Activated T-cell treated with anti-CD3 and anti-CD28 coated beads, Interleukin-2, amount 50 U/mL, for 48 hours (primary cell): ENCODE data around the gene PHAF1.

Experiments used
- DNase-seq, 2 experiments: peaks; one replicate each; pipeline ENCODE4 v3.0.0-alpha.2; 2020

PHAF1 gene

DNA sequence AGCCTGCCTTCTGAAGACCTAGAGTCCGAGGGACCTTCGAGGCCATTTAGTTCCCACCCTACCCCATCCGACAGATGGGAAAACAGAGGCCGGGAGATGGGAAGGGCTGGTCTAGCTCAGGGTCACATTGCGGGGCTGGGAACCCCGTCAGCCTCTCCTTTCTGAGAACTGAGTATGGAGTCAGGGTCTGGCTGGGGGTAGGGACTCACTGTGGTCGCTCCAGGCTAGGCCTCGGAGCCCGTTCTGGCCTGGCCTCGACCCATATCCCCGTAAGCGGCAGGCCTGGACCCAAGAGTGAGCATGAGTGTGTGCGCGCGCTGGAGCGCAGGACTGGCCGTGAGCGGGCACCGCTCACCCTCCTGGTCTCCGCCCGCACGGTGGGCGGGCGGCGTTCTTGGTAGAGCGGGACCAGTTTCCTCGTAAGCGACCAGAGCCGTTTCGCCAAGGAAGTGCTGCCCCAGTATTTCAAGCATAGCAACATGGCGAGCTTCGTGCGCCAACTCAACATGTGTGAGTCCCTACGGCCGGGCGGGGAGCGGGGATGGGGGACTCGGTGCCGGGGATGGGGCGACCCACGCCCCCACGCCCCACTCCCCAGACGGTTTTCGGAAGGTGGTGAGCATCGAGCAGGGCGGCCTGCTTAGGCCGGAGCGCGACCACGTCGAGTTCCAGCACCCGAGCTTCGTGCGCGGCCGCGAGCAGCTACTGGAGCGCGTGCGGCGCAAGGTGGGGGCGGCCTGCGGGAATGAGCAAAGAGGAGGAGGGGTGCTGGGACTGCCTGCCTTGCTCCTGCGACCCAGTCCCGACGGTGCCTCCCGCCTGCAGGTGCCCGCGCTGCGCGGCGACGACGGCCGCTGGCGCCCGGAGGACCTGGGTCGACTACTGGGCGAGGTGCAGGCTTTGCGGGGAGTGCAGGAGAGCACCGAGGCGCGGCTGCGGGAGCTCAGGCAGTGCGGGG lies 55.7 kb downstream of the PHAF1 start:
- DNase-seq: no peak

DNA sequence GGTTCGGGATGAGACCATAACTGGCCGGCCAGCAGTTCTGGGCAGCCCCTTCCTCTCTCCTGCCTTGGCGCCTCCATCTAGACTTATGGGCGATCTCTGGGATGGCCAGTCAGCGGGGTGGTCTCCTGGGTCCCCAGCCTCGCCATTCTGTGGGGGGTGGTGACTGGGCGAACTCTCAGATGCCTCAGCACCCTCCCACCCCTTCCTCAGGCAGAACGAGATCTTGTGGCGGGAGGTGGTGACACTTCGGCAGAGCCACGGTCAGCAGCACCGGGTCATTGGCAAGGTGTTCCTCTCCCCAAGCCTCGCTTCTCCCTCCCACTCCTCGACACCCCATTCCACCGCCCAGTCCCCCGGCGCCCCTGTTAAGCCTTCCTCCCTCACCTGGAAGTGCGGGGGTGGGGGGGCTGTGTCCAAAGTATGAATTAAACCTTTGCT lies 56.4 kb downstream of the PHAF1 start:
- no peak for DNase-seq

DNA sequence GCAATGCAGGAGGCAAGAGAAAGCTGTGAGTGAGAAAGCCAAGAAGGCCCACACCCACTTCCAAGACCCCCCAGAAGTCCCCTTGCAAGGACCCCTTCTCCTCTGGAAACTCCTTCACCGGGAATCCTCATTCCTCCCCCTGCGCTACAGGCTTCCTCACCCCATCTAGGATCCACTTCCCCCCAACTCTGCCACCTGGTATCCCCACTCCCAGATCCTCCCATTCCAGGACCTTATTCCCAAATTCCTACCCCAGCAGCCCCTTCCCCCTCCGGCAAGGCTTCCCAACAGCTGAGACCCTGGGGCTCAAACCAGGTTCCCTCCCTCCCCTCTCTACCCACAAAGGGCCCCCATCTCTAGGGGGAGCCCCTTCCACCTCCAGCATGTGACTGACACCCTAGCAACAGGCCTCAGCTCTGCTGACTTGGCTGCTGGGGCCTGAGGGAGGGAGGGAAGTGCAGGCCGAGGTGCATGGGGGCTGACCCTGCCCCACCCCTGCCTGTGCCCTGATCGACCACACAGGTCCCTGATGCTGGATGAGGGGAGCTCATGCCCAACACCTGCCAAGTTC lies 56.9 kb downstream of the PHAF1 start:
- DNase-seq: no peak

DNA sequence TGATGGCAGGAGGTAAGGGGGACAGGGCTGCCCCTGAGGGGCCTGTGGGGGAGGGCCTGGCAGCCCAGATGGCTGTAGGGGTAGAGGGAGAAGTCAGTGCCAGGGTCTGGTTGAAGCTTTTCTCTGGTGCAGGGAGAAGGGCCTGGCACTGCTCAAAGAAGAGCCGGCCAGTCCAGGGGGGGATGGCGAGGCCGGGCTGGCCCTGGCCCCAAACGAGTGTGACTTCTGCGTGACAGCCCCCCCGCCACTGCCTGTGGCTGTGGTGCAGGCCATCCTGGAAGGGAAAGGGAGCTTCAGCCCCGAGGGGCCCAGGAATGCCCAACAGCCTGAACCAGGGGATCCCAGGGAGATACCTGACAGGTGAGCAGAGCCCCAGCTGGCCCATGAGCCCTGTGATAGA lies 57.8 kb downstream of the PHAF1 start:
- DNase-seq: no peak

DNA sequence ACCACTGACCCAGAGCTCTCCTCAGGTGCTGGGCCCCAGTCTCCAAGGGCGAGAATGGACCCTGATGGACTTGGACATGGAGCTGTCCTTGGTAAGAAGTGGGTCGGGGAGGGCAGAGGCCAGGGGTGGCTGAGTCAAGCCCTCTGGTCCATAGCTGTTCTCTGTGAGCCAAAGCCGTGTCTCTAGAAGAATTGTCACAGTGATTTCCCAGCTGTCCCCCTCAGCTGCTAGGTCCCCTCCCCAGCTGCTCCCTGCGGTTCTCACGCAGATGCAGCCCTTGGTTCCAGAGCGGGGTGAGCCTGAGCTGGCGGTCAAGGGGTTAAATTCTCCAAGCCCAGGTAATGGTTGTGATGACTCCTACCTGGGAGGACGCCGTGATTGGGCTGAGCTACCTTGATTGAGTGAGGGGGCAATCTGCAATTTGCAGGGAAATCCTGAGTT lies 59.3 kb downstream of the PHAF1 start:
- DNase-seq: no peak

DNA sequence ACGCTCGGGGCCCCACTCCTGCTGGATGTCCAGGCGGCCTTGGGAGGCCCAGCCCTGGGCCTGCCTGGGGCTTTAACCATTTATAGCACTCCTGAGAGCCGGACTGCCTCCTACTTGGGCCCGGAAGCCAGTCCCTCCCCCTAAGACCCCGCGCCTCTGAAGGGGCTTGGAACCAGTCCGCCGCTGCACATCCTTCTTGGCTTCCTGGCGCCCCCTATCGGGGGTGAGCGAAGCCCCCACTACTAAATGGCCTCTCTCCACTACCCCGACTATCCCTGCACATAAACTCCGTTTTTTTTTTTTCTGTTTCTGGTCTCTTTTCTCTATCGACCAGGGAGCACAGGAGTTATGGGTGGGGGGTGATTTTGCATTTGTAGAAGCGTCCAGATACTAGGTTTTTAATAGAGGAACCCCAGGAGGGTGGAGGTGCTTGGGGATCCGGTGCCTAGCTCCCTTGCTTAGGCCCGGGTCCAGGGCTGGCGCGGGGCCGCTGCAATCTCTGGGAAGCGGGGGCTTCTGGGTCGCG lies 60.0 kb downstream of the PHAF1 start:
- DNase-seq: peak; percentile 64 to 66

DNA sequence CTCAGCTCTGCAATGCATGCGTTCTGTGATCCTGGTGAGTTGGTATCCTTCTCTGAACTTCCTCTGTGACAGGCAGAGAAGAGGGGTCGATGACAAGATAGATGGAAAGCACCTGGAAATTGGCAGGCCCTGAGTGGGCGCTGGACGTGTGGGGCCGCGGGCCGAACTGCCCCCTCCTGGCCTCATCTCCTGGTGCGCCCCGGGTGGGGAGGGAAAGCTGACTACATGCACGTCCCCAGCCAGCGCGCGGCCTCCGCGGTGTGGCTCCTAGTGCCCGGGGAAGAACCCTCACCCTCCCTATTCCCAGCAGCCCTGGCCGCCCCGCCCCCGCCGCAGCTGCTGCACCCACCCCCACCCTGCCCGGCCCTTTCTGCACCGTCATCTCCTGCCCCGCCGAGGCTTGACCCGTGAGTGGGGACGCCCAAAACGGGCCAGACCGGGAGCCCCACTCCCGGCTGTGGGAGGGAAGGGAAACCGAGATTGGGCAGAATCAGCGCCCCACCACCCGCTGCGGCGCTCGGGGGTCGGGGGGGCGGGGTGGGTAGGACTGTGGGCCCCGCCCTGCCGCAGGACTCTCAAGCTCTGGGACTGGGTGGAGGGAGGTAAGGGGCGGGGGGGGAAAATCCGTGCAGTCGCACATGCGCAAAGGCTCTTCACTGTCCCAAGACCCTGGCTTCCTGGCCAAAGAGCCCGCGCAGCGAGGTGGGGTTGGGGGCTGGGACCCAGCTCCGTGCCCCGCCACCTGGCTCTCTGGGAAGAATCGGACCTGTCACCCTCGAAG lies 60.6 kb downstream of the PHAF1 start, which contains the start of gene NOL3:
Gene NOL3 (plus strand): TSS at position 371 of the 781 bp plus-strand sequence.
- peak; percentile 71 to 80 for DNase-seq

DNA sequence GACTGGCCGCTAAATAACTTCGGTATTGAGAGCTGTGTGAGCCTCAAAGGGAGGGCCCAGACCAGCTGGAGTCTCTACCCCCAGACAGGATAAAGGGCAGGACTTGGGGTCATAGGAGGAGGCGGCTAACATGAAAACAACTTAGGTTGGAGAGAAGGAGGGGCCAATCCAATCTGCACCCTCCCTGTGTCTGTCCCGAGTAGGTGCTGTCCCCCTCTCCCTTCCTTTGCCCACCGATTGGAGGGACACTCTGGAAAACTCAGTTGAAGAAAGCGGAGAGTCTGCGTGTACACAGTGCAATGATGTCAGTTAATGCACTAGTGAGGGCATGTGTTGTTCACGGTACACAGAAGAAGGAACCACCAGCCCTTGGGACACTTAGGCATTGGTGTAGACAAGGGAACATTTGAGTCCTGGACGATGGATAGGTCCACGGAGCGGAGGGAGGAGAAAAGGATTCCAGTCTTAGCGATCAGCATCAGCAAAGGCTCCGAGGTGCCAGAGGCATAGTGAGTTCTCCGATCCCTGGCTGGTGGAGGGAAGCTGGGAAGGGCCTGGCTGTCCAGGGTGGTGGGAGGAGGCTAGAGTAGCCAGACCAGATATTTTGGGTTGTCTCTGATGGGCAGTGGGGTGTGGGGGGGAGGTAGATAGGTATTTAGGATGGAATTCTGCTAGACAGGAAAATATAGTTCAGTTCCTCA lies 61.4 kb downstream of the PHAF1 start:
- no peak for DNase-seq

DNA sequence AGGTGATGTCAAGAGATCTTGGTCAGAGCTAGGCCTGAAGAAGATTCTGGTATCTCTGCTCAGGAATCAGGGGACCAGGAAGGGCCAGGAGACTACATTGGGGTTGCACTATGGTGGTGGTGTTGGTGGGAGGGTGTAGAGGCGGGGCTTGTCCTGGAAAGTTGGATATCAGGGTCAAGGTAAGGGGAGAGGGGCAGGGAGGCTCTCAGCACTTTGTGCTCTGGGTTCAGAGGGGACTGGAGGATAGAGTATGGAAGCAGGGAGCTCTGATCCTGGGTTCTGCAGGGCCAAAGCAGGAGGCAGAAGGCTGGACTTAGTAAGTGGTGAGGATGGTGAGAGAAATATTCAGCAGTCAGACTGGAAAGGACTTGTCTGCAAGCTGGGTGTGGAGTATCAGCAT lies 63.6 kb downstream of the PHAF1 start:
- no peak for DNase-seq

DNA sequence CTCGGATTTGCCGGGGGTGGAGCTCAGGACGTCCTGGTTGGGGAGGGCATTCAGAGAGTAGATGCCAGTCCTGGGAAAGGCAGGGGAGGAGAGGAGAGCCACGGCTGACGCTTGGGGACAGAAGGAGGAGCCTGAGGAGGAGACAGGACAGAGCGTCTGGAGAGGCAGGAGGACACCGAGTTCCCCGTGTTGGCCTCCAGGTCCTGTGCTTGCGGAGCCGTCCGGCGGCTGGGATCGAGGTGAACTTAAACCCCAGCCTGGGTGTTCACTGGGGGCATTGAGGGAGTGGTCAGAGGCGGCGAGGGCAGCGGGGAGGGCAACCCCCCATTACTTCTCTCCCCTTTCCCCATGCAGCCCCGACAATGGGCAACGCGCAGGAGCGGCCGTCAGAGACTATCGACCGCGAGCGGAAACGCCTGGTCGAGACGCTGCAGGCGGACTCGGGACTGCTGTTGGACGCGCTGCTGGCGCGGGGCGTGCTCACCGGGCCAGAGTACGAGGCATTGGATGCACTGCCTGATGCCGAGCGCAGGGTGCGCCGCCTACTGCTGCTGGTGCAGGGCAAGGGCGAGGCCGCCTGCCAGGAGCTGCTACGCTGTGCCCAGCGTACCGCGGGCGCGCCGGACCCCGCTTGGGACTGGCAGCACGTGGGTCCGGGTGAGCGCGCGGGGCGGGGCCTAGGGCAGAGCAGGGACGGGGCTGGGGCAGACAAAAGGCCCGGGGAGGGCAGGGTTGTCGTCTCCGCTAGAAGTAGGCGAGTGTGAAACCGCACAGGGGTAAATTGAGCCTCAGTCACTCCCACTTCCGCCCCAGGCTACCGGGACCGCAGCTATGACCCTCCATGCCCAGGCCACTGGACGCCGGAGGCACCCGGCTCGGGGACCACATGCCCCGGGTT lies 64.3 kb downstream of the PHAF1 start:
- peak; percentile 74 to 78 for DNase-seq

DNA sequence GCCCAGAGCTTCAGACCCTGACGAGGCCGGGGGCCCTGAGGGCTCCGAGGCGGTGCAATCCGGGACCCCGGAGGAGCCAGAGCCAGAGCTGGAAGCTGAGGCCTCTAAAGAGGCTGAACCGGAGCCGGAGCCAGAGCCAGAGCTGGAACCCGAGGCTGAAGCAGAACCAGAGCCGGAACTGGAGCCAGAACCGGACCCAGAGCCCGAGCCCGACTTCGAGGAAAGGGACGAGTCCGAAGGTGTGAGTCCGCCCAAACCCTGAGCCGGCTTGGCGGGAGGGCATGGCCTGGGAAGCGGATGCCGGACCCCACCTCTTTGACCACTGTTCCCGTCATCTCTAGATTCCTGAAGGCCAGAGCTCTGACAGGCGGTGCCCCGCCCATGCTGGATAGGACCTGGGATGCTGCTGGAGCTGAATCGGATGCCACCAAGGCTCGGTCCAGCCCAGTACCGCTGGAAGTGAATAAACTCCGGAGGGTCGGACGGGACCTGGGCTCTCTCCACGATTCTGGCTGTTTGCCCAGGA lies 65.0 kb downstream of the PHAF1 start:
- no peak for DNase-seq

DNA sequence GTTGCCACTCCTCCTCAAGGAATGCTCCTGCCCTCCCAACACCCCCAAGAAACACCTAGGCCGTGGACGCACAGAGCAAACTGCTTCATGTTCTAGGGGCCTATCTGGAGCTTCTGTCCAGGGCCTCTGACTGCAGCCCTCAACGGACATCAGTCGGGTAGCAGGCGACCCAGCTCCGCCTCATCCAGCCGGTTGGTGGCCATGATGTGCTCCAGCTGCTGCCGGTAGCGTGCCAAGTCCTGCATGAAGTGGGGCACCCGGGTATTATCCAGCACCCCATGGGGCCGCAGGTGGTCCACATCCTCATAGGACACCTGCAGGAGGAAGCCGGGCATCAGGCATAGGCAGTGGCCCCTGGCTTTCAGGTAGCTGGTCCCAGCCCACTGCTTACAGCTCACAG lies 66.9 kb downstream of the PHAF1 start:
- DNase-seq: no peak

DNA sequence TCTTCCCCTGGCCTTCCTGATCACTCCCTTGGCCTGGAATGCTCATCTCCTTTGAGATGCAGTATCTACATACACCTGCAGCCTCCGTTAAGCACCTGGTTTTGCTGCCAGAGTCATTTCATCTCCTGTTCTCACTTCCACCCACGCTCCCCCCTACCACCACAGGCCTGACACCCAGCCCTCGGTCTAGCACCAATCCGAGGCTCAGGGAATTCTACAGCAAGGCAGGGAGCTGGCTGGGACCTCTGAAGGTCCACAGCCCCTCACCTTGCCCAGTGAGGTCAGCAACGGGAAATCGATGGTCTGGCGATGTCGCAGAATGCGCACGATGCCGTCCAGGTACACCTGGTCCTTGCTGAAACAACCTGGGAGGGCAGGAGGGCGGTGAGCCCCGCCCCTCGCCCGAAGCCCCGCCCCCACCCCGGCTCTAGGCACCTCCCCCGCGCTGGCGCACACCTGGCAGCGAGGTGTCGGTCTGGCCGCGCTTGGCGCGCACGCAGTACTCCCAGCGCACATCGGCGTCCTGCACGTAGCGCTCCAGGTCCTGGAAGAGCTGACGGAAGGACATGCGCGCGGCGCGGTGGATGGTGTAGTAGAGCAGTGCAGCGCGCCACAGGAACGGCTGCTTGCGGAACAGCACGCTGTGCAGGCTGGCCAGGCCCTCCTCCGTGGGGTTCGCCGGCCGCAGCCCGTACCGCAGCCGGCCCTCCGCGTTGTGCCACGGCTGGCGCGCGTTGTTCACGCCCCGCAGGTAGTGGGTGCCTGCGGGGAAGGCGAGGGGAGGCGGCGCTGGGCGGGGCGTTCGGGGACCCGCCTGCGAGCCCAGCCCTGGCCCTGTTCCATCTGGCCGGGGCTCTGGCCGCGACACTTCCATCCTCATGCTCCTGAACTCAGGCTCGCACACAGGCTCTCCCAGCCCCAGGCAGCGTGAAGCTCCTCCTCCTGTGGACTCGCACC lies 68.3 kb downstream of the PHAF1 start:
- DNase-seq: peak; percentile 53 to 69

DNA sequence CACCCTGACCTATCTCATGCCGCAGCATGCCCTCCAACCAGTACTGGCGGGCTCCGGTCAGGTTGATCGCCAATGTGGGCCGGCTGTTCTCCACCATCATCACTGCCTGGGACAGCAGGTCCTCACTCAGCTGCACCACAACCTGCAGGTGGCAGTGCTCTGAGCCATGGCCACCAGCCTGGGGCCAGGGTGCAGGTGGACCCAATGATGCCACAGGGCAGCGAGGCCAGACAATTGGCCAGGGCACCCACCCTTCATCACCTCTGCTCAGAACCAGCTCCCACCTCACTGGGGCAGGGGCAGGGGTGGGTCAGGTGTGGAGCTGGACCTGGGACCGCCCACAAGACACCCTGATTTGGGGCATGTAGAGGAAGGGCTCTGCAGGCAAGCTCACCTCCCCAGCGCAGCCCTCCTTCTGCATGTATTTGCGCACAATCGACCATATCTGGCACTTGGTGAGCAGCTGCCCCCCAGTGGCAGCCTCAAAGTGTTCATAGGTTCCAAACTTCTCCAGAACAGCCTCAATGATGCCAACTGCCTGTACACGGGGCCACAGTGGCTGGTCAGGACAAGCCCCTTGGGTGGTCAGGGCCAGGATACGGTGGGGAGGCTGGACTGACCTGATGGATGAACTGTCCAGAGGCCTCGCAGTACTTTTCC lies 69.8 kb downstream of the PHAF1 start:
- DNase-seq: no peak

DNA sequence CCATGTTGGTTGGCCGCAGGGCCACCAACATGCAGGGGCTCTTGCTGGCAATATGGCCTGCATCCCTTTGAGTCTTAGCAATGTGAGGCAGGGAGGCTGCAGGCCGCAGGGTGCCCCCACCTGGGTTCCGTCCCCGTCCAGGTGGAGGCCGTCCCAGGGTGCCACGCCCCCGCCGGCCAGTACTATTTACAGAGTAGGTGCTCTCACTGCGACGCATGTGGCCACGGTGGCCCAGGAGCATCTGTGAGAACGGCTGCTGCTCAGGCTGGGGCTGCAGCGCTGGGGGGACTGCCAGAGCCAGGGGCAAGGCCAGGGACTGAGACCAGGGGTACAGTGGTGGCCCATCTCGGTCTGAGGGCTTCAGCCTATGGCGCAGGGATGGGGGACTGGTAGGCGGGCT lies 70.4 kb downstream of the PHAF1 start:
- no peak for DNase-seq

DNA sequence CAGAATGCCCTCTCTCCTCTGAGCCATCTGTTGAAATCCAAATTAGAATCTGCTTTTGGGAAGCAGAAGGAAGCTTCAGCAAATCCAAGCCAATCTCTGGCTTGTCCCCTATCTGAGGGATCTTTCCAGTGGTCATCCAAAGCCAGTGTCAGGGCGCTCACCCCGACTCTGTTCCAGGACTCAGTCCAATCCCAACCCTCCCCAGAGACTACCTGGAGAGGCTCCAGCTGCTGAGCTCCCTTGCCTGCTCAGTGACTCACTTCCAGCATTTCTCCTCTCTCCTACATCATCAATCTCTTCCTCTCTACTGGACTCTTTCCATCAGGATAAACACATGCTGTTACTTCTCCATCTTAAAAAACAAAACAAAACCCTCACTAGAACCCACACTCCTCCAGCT lies 71.6 kb downstream of the PHAF1 start:
- no peak for DNase-seq

DNA sequence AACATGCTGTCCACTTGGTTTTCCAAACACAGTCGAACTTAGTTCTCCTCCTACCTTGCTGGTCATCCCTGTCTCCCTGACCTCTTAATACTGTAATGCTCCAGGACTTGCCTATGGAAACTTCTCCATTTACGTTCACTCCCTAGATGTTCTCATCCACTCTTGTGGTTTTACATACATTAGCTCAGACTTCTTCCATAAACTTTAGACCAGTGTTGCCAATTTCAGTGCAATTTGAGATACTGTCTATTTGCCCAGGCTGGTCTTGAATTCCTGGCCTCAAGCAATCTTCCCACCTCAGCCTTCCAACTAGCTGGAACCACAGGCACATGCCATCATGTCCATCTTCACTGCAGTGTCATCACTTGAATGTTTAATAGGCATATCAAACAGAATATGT lies 72.5 kb downstream of the PHAF1 start:
- no peak for DNase-seq

DNA sequence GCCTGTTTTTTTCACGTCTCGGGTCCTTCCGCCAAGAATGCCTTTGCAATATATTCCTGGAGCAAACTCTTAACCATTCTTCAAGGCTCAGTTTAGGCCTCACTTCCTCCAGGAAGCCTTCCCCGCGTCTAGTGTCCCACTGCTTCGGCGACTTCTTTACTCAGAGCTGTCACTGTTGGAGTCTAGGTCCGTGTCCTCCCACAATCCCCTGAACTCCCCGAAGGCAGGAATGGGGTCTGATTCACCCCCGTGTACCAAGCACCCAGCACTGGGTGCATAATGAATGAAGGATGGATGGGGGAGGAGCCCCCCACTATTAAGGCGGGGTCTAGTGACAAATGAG lies 73.5 kb downstream of the PHAF1 start:
- DNase-seq: no peak

DNA sequence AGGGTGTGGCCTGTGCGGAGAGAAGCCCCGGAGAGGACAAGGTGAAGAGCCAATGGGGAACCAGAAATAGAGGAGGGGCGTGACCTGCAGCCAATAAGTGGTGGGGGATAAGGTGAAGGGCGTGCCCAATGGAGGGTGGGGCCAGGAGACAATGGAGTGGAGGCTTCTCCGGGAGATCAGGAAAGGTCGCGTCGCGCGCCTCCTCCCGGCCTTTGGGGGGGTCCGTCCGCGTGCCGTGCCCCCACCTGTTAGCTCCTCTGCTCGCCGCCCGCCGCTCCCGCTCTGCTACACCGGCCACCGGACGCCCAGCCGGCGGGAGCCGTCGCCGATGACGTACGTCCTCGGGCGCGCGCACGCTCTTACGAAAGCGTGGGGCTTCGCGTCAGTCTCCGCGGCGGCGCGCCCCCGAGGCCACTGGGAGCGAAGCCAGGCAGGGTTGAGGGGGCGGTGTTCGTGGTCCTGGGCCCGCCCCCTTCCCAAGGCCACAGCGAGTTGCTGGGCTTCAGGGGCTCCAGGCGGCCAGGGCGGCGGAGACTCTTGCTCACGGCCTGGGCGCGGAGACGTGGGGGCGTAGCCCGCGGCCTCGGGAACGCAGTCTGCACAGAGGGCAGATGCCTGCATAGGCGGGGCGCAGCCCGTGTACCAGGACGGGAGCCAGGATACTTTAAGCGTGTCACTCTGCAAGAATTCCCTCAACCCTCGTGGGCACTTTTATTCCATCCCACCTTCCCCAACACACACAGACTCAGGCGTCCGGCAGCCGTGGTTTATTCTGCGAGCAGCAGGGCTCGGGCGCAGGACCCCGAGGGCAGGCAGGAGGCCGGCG lies 74.1 kb downstream of the PHAF1 start, which contains the start of gene MATCAP1:
Gene MATCAP1 (minus strand): TSS at position 337 of the 826 bp plus-strand sequence. CDS start 3,353 bp downstream, outside the sequence.
- DNase-seq: peak; percentile 95 to 96
